Measurements from ENCODE around the gene PTN. TPM values are rescaled to one million over a fixed set of nuclear protein-coding genes. Genes with fewer than 3 reads are reported as not detected.
"Not testable (repeated sequence)": the region's sequence is repeated elsewhere in the genome, so short reads cannot be mapped to it uniquely, and the experiment has no call there.

The PTN gene
- total RNA-seq, 1 experiment from 2014 or later: 0.13 TPM

GRCh38 chr7:137272249-137272648 is 71.3 kb downstream of the PTN start:
- CTCF ChIA-PET: no interaction called here
- H3K27ac ChIP-seq (ENCODE audit: low read length): no peak overlapping the region
- H3K9me3 ChIP-seq (ENCODE audit: control insufficient read depth, insufficient read depth, low read depth, low read length): no peaks in the 10 kb centered on the region
- H3K36me3 ChIP-seq (ENCODE audit: control insufficient read depth, insufficient read depth, low read length): no peaks in the 10 kb centered on the region
- in situ Hi-C loops (cut with HindIII; ENCODE audit: low pct_unique_long_range_greater_than_20kb, low sequenced_read_pairs): no loop called here
- no peak for DNase-seq (ENCODE audit: low read depth, low spot score)
- intact Hi-C loops (cut with micrococcal nuclease; ENCODE audit: unreplicated experiment): no loop called here
- no peaks in the 10 kb centered on the region for H3K27me3 ChIP-seq (ENCODE audit: control insufficient read depth, insufficient read depth, low read length)
- ATAC-seq: no peak
- TF ChIP-seq TCF7L2 (IDR thresholded peaks at IDR 0.05; ENCODE audit: low read depth, low read length) (no peak), SIN3A (IDR thresholded peaks at IDR 0.05; ENCODE audit: borderline replicate concordance, insufficient read depth, low read depth, low read length) (no peak), CTCF (IDR thresholded peaks at IDR 0.05) (no peak), POLR2AphosphoS5 (IDR thresholded peaks at IDR 0.05; ENCODE audit: low read depth, low read length) (no peak), REST (IDR thresholded peaks at IDR 0.05; ENCODE audit: insufficient read depth in 1 of 2, low read depth in 2 of 2, low read length in 1 of 2) (no peak)
- no TSS peak for BruUV-seq (replicated peaks)
- no peak overlapping the region for H3K4me3 ChIP-seq (ENCODE audit: low read depth in 2 of 2, low read length in 2 of 2)
- H3K4me1 ChIP-seq (ENCODE audit: control insufficient read depth, insufficient read depth, low read length): no peaks in the 10 kb centered on the region
- POLR2A ChIA-PET: no interaction called here

GRCh38 chr7:137269240-137269639 is 74.3 kb downstream of the PTN start:
- CTCF ChIA-PET: interaction anchor here (0.6 kb wide), 1 partner anchor 1181 kb away, joined by 5 read pairs; no protein-coding TSS in a partner anchor
- POLR2A ChIA-PET: no interaction called here
- Histone ChIP-seq H3K4me1 (ENCODE audit: control insufficient read depth, insufficient read depth, low read length) (no peaks in the 10 kb centered on the region), H3K36me3 (ENCODE audit: control insufficient read depth, insufficient read depth, low read length) (no peaks in the 10 kb centered on the region), H3K27me3 (ENCODE audit: control insufficient read depth, insufficient read depth, low read length) (no peaks in the 10 kb centered on the region), H3K27ac (ENCODE audit: low read length) (no peak overlapping the region), H3K9me3 (ENCODE audit: control insufficient read depth, insufficient read depth, low read depth, low read length) (no peaks in the 10 kb centered on the region), H3K4me3 (ENCODE audit: low read depth in 2 of 2, low read length in 2 of 2) (no peak overlapping the region)
- DNase-seq (ENCODE audit: low read depth, low spot score): no peak
- BruUV-seq (replicated peaks): no TSS peak
- intact Hi-C loops (cut with micrococcal nuclease; ENCODE audit: unreplicated experiment) (no loop called here), in situ Hi-C loops (cut with HindIII; ENCODE audit: low pct_unique_long_range_greater_than_20kb, low sequenced_read_pairs) (no loop called here)
- ATAC-seq: no peak
- no peak for TF ChIP-seq POLR2AphosphoS5 (IDR thresholded peaks at IDR 0.05; ENCODE audit: low read depth, low read length)
- no peak for TF ChIP-seq SIN3A (IDR thresholded peaks at IDR 0.05; ENCODE audit: borderline replicate concordance, insufficient read depth, low read depth, low read length)
- no peak for TF ChIP-seq TCF7L2 (IDR thresholded peaks at IDR 0.05; ENCODE audit: low read depth, low read length)
- no peak for TF ChIP-seq REST (IDR thresholded peaks at IDR 0.05; ENCODE audit: insufficient read depth in 1 of 2, low read depth in 2 of 2, low read length in 1 of 2)
- no peak for TF ChIP-seq CTCF (IDR thresholded peaks at IDR 0.05)

- intact Hi-C loops (cut with micrococcal nuclease; ENCODE audit: unreplicated experiment); H3K27me3 ChIP-seq (ENCODE audit: control insufficient read depth, insufficient read depth, low read length); in situ Hi-C loops (cut with HindIII; ENCODE audit: low pct_unique_long_range_greater_than_20kb, low sequenced_read_pairs); H3K9me3 ChIP-seq (ENCODE audit: control insufficient read depth, insufficient read depth, low read depth, low read length); H3K4me1 ChIP-seq (ENCODE audit: control insufficient read depth, insufficient read depth, low read length); BruUV-seq (replicated peaks); H3K36me3 ChIP-seq (ENCODE audit: control insufficient read depth, insufficient read depth, low read length); POLR2A ChIA-PET; CTCF ChIA-PET; DNase-seq (ENCODE audit: low read depth, low spot score); H3K27ac ChIP-seq (ENCODE audit: low read length); ATAC-seq; H3K4me3 ChIP-seq (ENCODE audit: low read depth in 2 of 2, low read length in 2 of 2): not testable (repeated sequence)
Observed at GRCh38 chr7:137268001-137268865, 75.3 kb downstream of the PTN start.

All from Panc1 (cell line).